ENCODE data around the gene KIF5A. TPM values are rescaled to one million over a fixed set of nuclear protein-coding genes. Genes with fewer than 3 reads are reported as not detected.

The KIF5A gene
- total RNA-seq, 1 experiment from 2014 or later: 3.0 TPM

DNA sequence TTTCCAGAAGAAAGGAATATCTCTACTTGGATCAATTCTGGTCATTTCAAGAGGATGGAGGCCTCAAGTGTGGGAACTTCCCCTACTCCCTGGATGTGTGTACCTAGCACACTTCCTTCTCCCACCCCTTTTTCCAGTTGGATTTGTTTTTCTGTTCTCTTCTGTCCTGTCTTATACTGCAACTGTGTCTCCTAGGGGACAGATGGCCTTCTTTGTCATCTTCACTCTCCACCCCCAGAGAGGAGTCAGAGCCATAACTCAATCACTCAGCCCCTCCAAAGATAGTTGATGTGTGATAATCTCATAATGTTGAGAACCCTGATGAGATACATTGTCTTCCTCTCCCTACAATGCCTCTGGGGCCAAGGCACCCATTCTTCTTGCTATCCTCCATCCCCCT, 52.7 kb downstream of the KIF5A start:
- no peak for DNase-seq (ENCODE audit: low read depth, low spot score)
- Histone ChIP-seq H3K27ac (ENCODE audit: low read length) (no peak overlapping the region), H3K27me3 (ENCODE audit: control insufficient read depth, insufficient read depth, low read length) (no peaks in the 10 kb centered on the region), H3K9me3 (ENCODE audit: control insufficient read depth, insufficient read depth, low read depth, low read length) (no peaks in the 10 kb centered on the region), H3K4me1 (ENCODE audit: control insufficient read depth, insufficient read depth, low read length) (peaks cover 14% of the 10 kb centered on the region), H3K36me3 (ENCODE audit: control insufficient read depth, insufficient read depth, low read length) (0 out of 2 replicates have a peak, but pooled peaks cover 3% of the 10 kb centered on the region), H3K4me3 (ENCODE audit: low read depth in 2 of 2, low read length in 2 of 2) (no peak overlapping the region)
- CTCF ChIA-PET: no interaction called here
- BruUV-seq (replicated peaks): no TSS peak
- POLR2A ChIA-PET: no interaction called here
- in situ Hi-C loops (cut with HindIII; ENCODE audit: low pct_unique_long_range_greater_than_20kb, low sequenced_read_pairs): no loop called here
- TF ChIP-seq, protein P1, sequence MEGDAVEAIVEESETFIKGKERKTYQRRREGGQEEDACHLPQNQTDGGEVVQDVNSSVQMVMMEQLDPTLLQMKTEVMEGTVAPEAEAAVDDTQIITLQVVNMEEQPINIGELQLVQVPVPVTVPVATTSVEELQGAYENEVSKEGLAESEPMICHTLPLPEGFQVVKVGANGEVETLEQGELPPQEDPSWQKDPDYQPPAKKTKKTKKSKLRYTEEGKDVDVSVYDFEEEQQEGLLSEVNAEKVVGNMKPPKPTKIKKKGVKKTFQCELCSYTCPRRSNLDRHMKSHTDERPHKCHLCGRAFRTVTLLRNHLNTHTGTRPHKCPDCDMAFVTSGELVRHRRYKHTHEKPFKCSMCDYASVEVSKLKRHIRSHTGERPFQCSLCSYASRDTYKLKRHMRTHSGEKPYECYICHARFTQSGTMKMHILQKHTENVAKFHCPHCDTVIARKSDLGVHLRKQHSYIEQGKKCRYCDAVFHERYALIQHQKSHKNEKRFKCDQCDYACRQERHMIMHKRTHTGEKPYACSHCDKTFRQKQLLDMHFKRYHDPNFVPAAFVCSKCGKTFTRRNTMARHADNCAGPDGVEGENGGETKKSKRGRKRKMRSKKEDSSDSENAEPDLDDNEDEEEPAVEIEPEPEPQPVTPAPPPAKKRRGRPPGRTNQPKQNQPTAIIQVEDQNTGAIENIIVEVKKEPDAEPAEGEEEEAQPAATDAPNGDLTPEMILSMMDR (IDR thresholded peaks at IDR 0.05): no peak
- TF ChIP-seq TCF7L2 (IDR thresholded peaks at IDR 0.05; ENCODE audit: low read depth, low read length) (no peak), SIN3A (IDR thresholded peaks at IDR 0.05; ENCODE audit: borderline replicate concordance, insufficient read depth, low read depth, low read length) (no peak), POLR2AphosphoS5 (IDR thresholded peaks at IDR 0.05; ENCODE audit: low read depth, low read length) (no peak)
- TF ChIP-seq, protein P2, sequence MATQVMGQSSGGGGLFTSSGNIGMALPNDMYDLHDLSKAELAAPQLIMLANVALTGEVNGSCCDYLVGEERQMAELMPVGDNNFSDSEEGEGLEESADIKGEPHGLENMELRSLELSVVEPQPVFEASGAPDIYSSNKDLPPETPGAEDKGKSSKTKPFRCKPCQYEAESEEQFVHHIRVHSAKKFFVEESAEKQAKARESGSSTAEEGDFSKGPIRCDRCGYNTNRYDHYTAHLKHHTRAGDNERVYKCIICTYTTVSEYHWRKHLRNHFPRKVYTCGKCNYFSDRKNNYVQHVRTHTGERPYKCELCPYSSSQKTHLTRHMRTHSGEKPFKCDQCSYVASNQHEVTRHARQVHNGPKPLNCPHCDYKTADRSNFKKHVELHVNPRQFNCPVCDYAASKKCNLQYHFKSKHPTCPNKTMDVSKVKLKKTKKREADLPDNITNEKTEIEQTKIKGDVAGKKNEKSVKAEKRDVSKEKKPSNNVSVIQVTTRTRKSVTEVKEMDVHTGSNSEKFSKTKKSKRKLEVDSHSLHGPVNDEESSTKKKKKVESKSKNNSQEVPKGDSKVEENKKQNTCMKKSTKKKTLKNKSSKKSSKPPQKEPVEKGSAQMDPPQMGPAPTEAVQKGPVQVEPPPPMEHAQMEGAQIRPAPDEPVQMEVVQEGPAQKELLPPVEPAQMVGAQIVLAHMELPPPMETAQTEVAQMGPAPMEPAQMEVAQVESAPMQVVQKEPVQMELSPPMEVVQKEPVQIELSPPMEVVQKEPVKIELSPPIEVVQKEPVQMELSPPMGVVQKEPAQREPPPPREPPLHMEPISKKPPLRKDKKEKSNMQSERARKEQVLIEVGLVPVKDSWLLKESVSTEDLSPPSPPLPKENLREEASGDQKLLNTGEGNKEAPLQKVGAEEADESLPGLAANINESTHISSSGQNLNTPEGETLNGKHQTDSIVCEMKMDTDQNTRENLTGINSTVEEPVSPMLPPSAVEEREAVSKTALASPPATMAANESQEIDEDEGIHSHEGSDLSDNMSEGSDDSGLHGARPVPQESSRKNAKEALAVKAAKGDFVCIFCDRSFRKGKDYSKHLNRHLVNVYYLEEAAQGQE (IDR thresholded peaks at IDR 0.05; ENCODE audit: insufficient read depth in 1 of 2, low read depth in 2 of 2, low read length in 1 of 2): no peak
- intact Hi-C loops (cut with micrococcal nuclease; ENCODE audit: unreplicated experiment): no loop called here
- no peak for ATAC-seq

DNA sequence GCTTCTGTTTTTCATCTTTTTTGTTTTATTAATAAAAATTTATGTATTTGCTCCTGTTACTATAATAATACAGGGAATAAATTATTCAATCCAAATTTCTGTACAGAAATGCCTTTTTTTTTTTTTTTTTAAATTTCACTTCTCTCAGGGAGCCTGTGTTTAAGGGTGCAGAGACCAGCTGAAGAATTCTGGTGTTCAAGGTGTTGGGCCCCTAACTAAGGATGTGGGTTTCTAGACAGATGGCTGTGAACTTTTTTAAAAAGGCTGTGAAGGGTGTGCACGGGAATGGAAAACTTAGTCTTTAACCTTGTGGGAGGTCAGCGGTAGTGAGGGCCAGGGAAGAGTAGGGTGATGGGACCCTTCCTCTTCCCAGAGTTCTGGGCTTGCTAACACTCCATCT, 53.5 kb downstream of the KIF5A start:
- Histone ChIP-seq H3K27ac (ENCODE audit: low read length) (no peak overlapping the region), H3K9me3 (ENCODE audit: control insufficient read depth, insufficient read depth, low read depth, low read length) (no peaks in the 10 kb centered on the region), H3K4me3 (ENCODE audit: low read depth in 2 of 2, low read length in 2 of 2) (no peak overlapping the region), H3K36me3 (ENCODE audit: control insufficient read depth, insufficient read depth, low read length) (0 out of 2 replicates have a peak, but pooled peaks cover 3% of the 10 kb centered on the region), H3K4me1 (ENCODE audit: control insufficient read depth, insufficient read depth, low read length) (peaks cover 14% of the 10 kb centered on the region), H3K27me3 (ENCODE audit: control insufficient read depth, insufficient read depth, low read length) (no peaks in the 10 kb centered on the region)
- ATAC-seq (no peak), DNase-seq (ENCODE audit: low read depth, low spot score) (no peak)
- TF ChIP-seq, protein P1 (IDR thresholded peaks at IDR 0.05): no peak
- TF ChIP-seq, protein P2 (IDR thresholded peaks at IDR 0.05; ENCODE audit: insufficient read depth in 1 of 2, low read depth in 2 of 2, low read length in 1 of 2): no peak
- no TSS peak for BruUV-seq (replicated peaks)
- intact Hi-C loops (cut with micrococcal nuclease; ENCODE audit: unreplicated experiment) (no loop called here), in situ Hi-C loops (cut with HindIII; ENCODE audit: low pct_unique_long_range_greater_than_20kb, low sequenced_read_pairs) (no loop called here)
- ChIA-PET POLR2A (interaction anchor here (0.6 kb wide), 2 partner anchors 15 to 93 kb away, joined by 4 to 6 read pairs; no protein-coding TSS in a partner anchor), CTCF (interaction anchor here (0.9 kb wide), 1 partner anchor 29 kb away, joined by 3 read pairs; the partner anchor contains the start of gene B4GALNT1)
